ENCODE measurements around the gene INTS1.

DNA sequence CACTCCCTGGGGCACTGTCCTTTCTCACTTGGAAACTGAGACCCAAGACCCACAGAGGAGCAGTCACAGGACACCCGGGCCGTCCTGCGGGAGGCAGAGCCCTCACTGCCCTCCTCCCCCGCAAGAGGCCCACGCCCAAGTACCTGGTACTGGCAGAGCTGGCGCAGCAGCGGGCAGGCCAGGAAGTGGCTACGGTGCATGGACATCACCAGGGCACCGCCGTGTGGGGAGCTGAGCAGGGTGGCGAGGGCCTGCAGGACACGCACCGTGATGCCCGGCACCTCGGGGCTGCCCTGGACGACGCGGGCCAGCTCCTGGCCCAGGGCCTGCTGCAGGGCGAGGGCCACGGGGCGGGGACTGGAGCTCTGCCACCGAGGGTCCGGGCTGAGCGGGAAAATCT, 24.9 kb downstream of the INTS1 start:
- TF ChIP-seq ARNT (IDR thresholded peaks at IDR 0.05) (no peak), ZNF384 (IDR thresholded peaks at IDR 0.05) (no peak), SP1 (IDR thresholded peaks at IDR 0.05) (no peak), FOXM1 (IDR thresholded peaks at IDR 0.05; ENCODE audit: borderline replicate concordance) (no peak), BHLHE40 (IDR thresholded peaks at IDR 0.05; ENCODE audit: borderline replicate concordance) (no peak)
- TF ChIP-seq, protein P1, sequence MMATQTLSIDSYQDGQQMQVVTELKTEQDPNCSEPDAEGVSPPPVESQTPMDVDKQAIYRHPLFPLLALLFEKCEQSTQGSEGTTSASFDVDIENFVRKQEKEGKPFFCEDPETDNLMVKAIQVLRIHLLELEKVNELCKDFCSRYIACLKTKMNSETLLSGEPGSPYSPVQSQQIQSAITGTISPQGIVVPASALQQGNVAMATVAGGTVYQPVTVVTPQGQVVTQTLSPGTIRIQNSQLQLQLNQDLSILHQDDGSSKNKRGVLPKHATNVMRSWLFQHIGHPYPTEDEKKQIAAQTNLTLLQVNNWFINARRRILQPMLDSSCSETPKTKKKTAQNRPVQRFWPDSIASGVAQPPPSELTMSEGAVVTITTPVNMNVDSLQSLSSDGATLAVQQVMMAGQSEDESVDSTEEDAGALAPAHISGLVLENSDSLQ (IDR thresholded peaks at IDR 0.05): no peak
